T-helper 17 cell (primary cell): ENCODE results near the gene LRFN4. TPM values are rescaled to one million over a fixed set of nuclear protein-coding genes. Genes with fewer than 3 reads are reported as not detected.
A peak's percentile ranks its signal among the peaks of the same experiment; 100 is the strongest.

Experiments
- ATAC-seq: fragments of 150-1000 bp; cut with Tn5 transposase; 2 replicates; pipeline ENCODE4 v1.10.0; 2021; ENCODE audit warnings: mild to moderate bottlenecking, moderate library complexity
- DNase-seq, 3 donors: peaks; one replicate each; pipeline versions ENCODE4 v3.0.0 to v3.0.0-alpha.2; 2020 to 2021
- H3K9me3 ChIP-seq: one replicate; pipeline ENCODE4 v1.7.0; 2013; ENCODE audit warnings: low read length, mild to moderate bottlenecking; ENCODE audit not compliant: control insufficient read depth, poor library complexity, severe bottlenecking
- H3K27ac Mint-ChIP-seq: one replicate; pipeline ENCODE4 v1.8.0; 2022; ENCODE audit warnings: mild to moderate bottlenecking, moderate library complexity, mixed read lengths
- H3K27me3 Mint-ChIP-seq: one replicate; pipeline ENCODE4 v1.8.0; 2022; ENCODE audit warnings: mixed read lengths
- H3K36me3 Mint-ChIP-seq: one replicate; pipeline ENCODE4 v1.8.0; 2022; ENCODE audit warnings: low read depth, mixed read lengths
- H3K4me1 Mint-ChIP-seq: one replicate; pipeline ENCODE4 v1.8.0; 2022; ENCODE audit warnings: mild to moderate bottlenecking, mixed read lengths
- H3K4me3 Mint-ChIP-seq: one replicate; pipeline ENCODE4 v1.8.0; 2022; ENCODE audit warnings: mild to moderate bottlenecking, moderate library complexity, mixed read lengths
- total RNA-seq, 4 donors: library from RNA in 2 of 4; stranded (reverse) in 2 of 4; gene quantifications; one replicate each; pipeline ENCODE4 v1.2.3 and lab custom pipeline; 2022 to 2026

LRFN4 gene
- total RNA-seq, 2 donors from 2014 or later = 6.2 to 8.3 TPM

GRCh38 chr11:66840317-66841091, 16.4 kb upstream of the LRFN4 start:
- no peak for ATAC-seq
- no peaks in the 10 kb centered on the region for H3K9me3 ChIP-seq
- Mint-ChIP-seq H3K27ac (peak overlapping the region; percentile 95), H3K36me3 (peaks cover 2% of the 10 kb centered on the region), H3K27me3 (no peaks in the 10 kb centered on the region), H3K4me3 (peak overlapping the region; percentile 56), H3K4me1 (peaks cover 41% of the 10 kb centered on the region)
- DNase-seq = no peak

- peaks cover 43% of the 10 kb centered on the region for H3K4me1 Mint-ChIP-seq
- H3K4me3 Mint-ChIP-seq = peak overlapping the region; percentile 96
- ATAC-seq (no peak), DNase-seq (no peak)
- peaks cover 2% of the 10 kb centered on the region for H3K36me3 Mint-ChIP-seq
- peak overlapping the region; percentile 95 for H3K27ac Mint-ChIP-seq
- no peaks in the 10 kb centered on the region for H3K27me3 Mint-ChIP-seq
- no peaks in the 10 kb centered on the region for H3K9me3 ChIP-seq
Measured at GRCh38 chr11:66841861-66842260, 15.0 kb upstream of the LRFN4 start.

- peak overlapping the region; percentile 95 for H3K27ac Mint-ChIP-seq
- H3K9me3 ChIP-seq = no peaks in the 10 kb centered on the region
- peaks cover 43% of the 10 kb centered on the region for H3K4me1 Mint-ChIP-seq
- ATAC-seq (no peak), DNase-seq (no peak)
- H3K4me3 Mint-ChIP-seq = peak overlapping the region; percentile 96
- H3K27me3 Mint-ChIP-seq = no peaks in the 10 kb centered on the region
- peaks cover 2% of the 10 kb centered on the region for H3K36me3 Mint-ChIP-seq
Measured at GRCh38 chr11:66842501-66842895, 14.4 kb upstream of the LRFN4 start.

- Mint-ChIP-seq H3K36me3 (peaks cover 2% of the 10 kb centered on the region), H3K4me3 (peak within 1 kb of the TSS; percentile 96), H3K4me1 (peaks cover 43% of the 10 kb centered on the region), H3K27me3 (no peaks in the 10 kb centered on the region), H3K27ac (peak within 1 kb of the TSS; percentile 95)
- ATAC-seq (peak; percentile 89), DNase-seq (peak; percentile 87 to 91 (median 88))
- no peaks in the 10 kb centered on the region for H3K9me3 ChIP-seq
Measured at GRCh38 chr11:66842896-66843775, 13.7 kb upstream of the LRFN4 start, which contains the start of gene RCE1. RCE1 (plus strand) TSS chr11:66843441; CDS start chr11:66843456, 15 bp downstream.

GRCh38 chr11:66843776-66844495, 12.9 kb upstream of the LRFN4 start:
- H3K4me1 Mint-ChIP-seq = peaks cover 42% of the 10 kb centered on the region
- peaks cover 2% of the 10 kb centered on the region for H3K36me3 Mint-ChIP-seq
- H3K4me3 Mint-ChIP-seq = peak overlapping the region; percentile 96
- no peaks in the 10 kb centered on the region for H3K27me3 Mint-ChIP-seq
- peak overlapping the region; percentile 95 for H3K27ac Mint-ChIP-seq
- no peak for DNase-seq
- no peaks in the 10 kb centered on the region for H3K9me3 ChIP-seq
- ATAC-seq = no peak

- Mint-ChIP-seq H3K36me3 (peaks cover 2% of the 10 kb centered on the region), H3K4me1 (peaks cover 36% of the 10 kb centered on the region), H3K27ac (peak overlapping the region; percentile 95), H3K4me3 (peak overlapping the region; percentile 96), H3K27me3 (no peaks in the 10 kb centered on the region)
- no peaks in the 10 kb centered on the region for H3K9me3 ChIP-seq
- DNase-seq = no peak
- ATAC-seq = no peak
Measured at GRCh38 chr11:66844496-66845142, 12.2 kb upstream of the LRFN4 start.

- H3K27ac Mint-ChIP-seq = no peak overlapping the region
- no peaks in the 10 kb centered on the region for H3K27me3 Mint-ChIP-seq
- DNase-seq (peak in 1 of 3 donors; percentile 5), ATAC-seq (no peak)
- no peak overlapping the region for H3K4me3 Mint-ChIP-seq
- peaks cover 2% of the 10 kb centered on the region for H3K36me3 Mint-ChIP-seq
- no peaks in the 10 kb centered on the region for H3K9me3 ChIP-seq
- H3K4me1 Mint-ChIP-seq = peaks cover 33% of the 10 kb centered on the region
Measured at GRCh38 chr11:66845143-66845875, 11.6 kb upstream of the LRFN4 start.

GRCh38 chr11:66845876-66846212, 11.0 kb upstream of the LRFN4 start:
- Mint-ChIP-seq H3K36me3 (no peaks in the 10 kb centered on the region), H3K4me1 (peaks cover 30% of the 10 kb centered on the region), H3K4me3 (no peak overlapping the region), H3K27me3 (no peaks in the 10 kb centered on the region), H3K27ac (no peak overlapping the region)
- DNase-seq (peak in 1 of 3 donors; percentile 6), ATAC-seq (no peak)
- no peaks in the 10 kb centered on the region for H3K9me3 ChIP-seq

- no peaks in the 10 kb centered on the region for H3K9me3 ChIP-seq
- ATAC-seq (no peak), DNase-seq (no peak)
- Mint-ChIP-seq H3K36me3 (no peaks in the 10 kb centered on the region), H3K4me3 (no peak overlapping the region), H3K27me3 (no peaks in the 10 kb centered on the region), H3K4me1 (peaks cover 26% of the 10 kb centered on the region), H3K27ac (no peak overlapping the region)
Measured at GRCh38 chr11:66846671-66847091, 10.2 kb upstream of the LRFN4 start.

GRCh38 chr11:66847461-66848232, 9.2 kb upstream of the LRFN4 start:
- no peaks in the 10 kb centered on the region for H3K27me3 Mint-ChIP-seq
- DNase-seq = peak in 2 of 3 donors; percentile 3 to 4
- no peak overlapping the region for H3K27ac Mint-ChIP-seq

GRCh38 chr11:66848671-66849500, 8.0 kb upstream of the LRFN4 start:
- Mint-ChIP-seq H3K27me3 (no peaks in the 10 kb centered on the region), H3K27ac (no peak overlapping the region), H3K4me1 (peaks cover 20% of the 10 kb centered on the region), H3K4me3 (no peak overlapping the region), H3K36me3 (no peaks in the 10 kb centered on the region)
- ATAC-seq (no peak), DNase-seq (peak in 1 of 3 donors; percentile 5)
- no peaks in the 10 kb centered on the region for H3K9me3 ChIP-seq

More at GRCh38 chr11:66847461-66848232, 9.2 kb upstream of the LRFN4 start:
- H3K4me1 Mint-ChIP-seq = peaks cover 21% of the 10 kb centered on the region
- no peaks in the 10 kb centered on the region for H3K9me3 ChIP-seq
- no peaks in the 10 kb centered on the region for H3K36me3 Mint-ChIP-seq
- ATAC-seq = no peak
- H3K4me3 Mint-ChIP-seq = no peak overlapping the region
